ENCODE results near the gene OR5B3. TPM values are rescaled to one million over a fixed set of nuclear protein-coding genes. Genes with fewer than 3 reads are reported as not detected.
A peak's percentile ranks its signal among the peaks of the same experiment; 100 is the strongest.

Gene OR5B3
- total RNA-seq, 2 donors from 2014 or later: not detected

GRCh38 chr11:58395581-58395980, 11.1 kb downstream of the OR5B3 start:
- WGBS: 56% methylated on average over 2 of the region's 2 CpGs
- intact Hi-C loops (cut with DNase I): no loop called here

GRCh38 chr11:58394195-58394594, 12.5 kb downstream of the OR5B3 start:
- intact Hi-C loops (cut with DNase I): no loop called here

More at GRCh38 chr11:58395581-58395980, 11.1 kb downstream of the OR5B3 start:
- Histone ChIP-seq H3K27ac (no peak overlapping the region), H3K4me3 (no peak overlapping the region), H3K27me3 (replicated peaks; ENCODE audit: insufficient read depth) (no peaks in the 10 kb centered on the region), H3K4me1 (replicated peaks) (peaks cover 4% of the 10 kb centered on the region), H3K9me3 (no peaks in the 10 kb centered on the region), H3K36me3 (no peaks in the 10 kb centered on the region)
- no peak for TF ChIP-seq POLR2A (IDR thresholded peaks at IDR 0.05)
- no peak for TF ChIP-seq CTCF (IDR thresholded peaks at IDR 0.05)
- TF ChIP-seq POLR2AphosphoS5 (IDR thresholded peaks at IDR 0.05): no peak
- no peak for DNase-seq (ENCODE audit: low spot score)

GRCh38 chr11:58392746-58393145, 13.9 kb downstream of the OR5B3 start:
- 34% methylated on average over 1 of the region's 1 CpG for WGBS
- Histone ChIP-seq H3K4me1 (replicated peaks) (peaks cover 4% of the 10 kb centered on the region), H3K36me3 (no peaks in the 10 kb centered on the region), H3K4me3 (no peak overlapping the region), H3K27ac (no peak overlapping the region), H3K9me3 (no peaks in the 10 kb centered on the region), H3K27me3 (replicated peaks; ENCODE audit: insufficient read depth) (no peaks in the 10 kb centered on the region)
- TF ChIP-seq POLR2AphosphoS5 (IDR thresholded peaks at IDR 0.05) (peak; percentile 6), POLR2A (IDR thresholded peaks at IDR 0.05) (no peak), CTCF (IDR thresholded peaks at IDR 0.05) (no peak)
- intact Hi-C loops (cut with DNase I): no loop called here
- DNase-seq (ENCODE audit: low spot score): no peak

More at GRCh38 chr11:58394195-58394594, 12.5 kb downstream of the OR5B3 start:
- no peaks in the 10 kb centered on the region for H3K9me3 ChIP-seq
- no peak for TF ChIP-seq POLR2A (IDR thresholded peaks at IDR 0.05)
- no peak for TF ChIP-seq POLR2AphosphoS5 (IDR thresholded peaks at IDR 0.05)
- TF ChIP-seq CTCF (IDR thresholded peaks at IDR 0.05): no peak
- H3K36me3 ChIP-seq: no peaks in the 10 kb centered on the region
- H3K27me3 ChIP-seq (replicated peaks; ENCODE audit: insufficient read depth): no peaks in the 10 kb centered on the region
- H3K27ac ChIP-seq: no peak overlapping the region
- no peak for DNase-seq (ENCODE audit: low spot score)
- no peak overlapping the region for H3K4me3 ChIP-seq
- H3K4me1 ChIP-seq (replicated peaks): peaks cover 4% of the 10 kb centered on the region

- Histone ChIP-seq H3K4me1 (replicated peaks) (peaks cover 4% of the 10 kb centered on the region), H3K36me3 (no peaks in the 10 kb centered on the region), H3K27me3 (replicated peaks; ENCODE audit: insufficient read depth) (no peaks in the 10 kb centered on the region), H3K9me3 (no peaks in the 10 kb centered on the region), H3K4me3 (no peak overlapping the region), H3K27ac (no peak overlapping the region)
- 81% methylated on average over 1 of the region's 1 CpG for WGBS
- intact Hi-C loops (cut with DNase I): no loop called here
- DNase-seq (ENCODE audit: low spot score): no peak
- TF ChIP-seq CTCF (IDR thresholded peaks at IDR 0.05) (no peak), POLR2A (IDR thresholded peaks at IDR 0.05) (no peak), POLR2AphosphoS5 (IDR thresholded peaks at IDR 0.05) (no peak)
Measured at GRCh38 chr11:58391879-58392278, 14.8 kb downstream of the OR5B3 start.

- Histone ChIP-seq H3K27ac (no peak overlapping the region), H3K27me3 (replicated peaks; ENCODE audit: insufficient read depth) (no peaks in the 10 kb centered on the region), H3K4me1 (replicated peaks) (peaks cover 4% of the 10 kb centered on the region), H3K36me3 (no peaks in the 10 kb centered on the region), H3K4me3 (no peak overlapping the region), H3K9me3 (no peaks in the 10 kb centered on the region)
- intact Hi-C loops (cut with DNase I): no loop called here
- no peak for DNase-seq (ENCODE audit: low spot score)
- TF ChIP-seq POLR2A (IDR thresholded peaks at IDR 0.05): no peak
- no peak for TF ChIP-seq POLR2AphosphoS5 (IDR thresholded peaks at IDR 0.05)
- no peak for TF ChIP-seq CTCF (IDR thresholded peaks at IDR 0.05)
- 89% methylated on average over 17 of the region's 18 CpGs for WGBS
Measured at GRCh38 chr11:58390551-58391063, 16.1 kb downstream of the OR5B3 start.
